ENCODE measurements around the gene SASS6. TPM values are rescaled to one million over a fixed set of nuclear protein-coding genes. Genes with fewer than 3 reads are reported as not detected.
"Not testable (repeated sequence)": the region's sequence is repeated elsewhere in the genome, so short reads cannot be mapped to it uniquely, and the experiment has no call there.

Gene SASS6
- total RNA-seq, 6 experiments from 2014 or later: 0.84 to 2.4 (median 1.2) TPM

- no peaks in the 10 kb centered on the region for H3K36me3 ChIP-seq
- ATAC-seq (no peak), DNase-seq (no peak)
- TF ChIP-seq CTCF (IDR thresholded peaks at IDR 0.05) (no peak), POLR2A (IDR thresholded peaks at IDR 0.05) (no peak)
- intact Hi-C loops (cut with DNase I): no loop called here
- no peak overlapping the region for H3K4me3 ChIP-seq
- WGBS (ENCODE audit: insufficient coverage, low coverage, low lambda C conversion rate, missing lambda C conversion rate): 56% methylated on average over 1 of the region's 1 CpG
- no peak overlapping the region for H3K27ac ChIP-seq
- H3K4me1 ChIP-seq: peaks cover 0 to 11% (median 0%) of the 10 kb centered on the region in 4 donors
- H3K9me3 ChIP-seq: no peaks in the 10 kb centered on the region
- no peaks in the 10 kb centered on the region for H3K27me3 ChIP-seq
Measured at GRCh38 chr1:100051893-100052292, 80.8 kb downstream of the SASS6 start.

GRCh38 chr1:100051401-100051800, 81.3 kb downstream of the SASS6 start:
- no peak for TF ChIP-seq CTCF (IDR thresholded peaks at IDR 0.05)
- no peak for TF ChIP-seq POLR2A (IDR thresholded peaks at IDR 0.05)
- no peaks in the 10 kb centered on the region for H3K36me3 ChIP-seq
- peaks cover 0 to 11% (median 0%) of the 10 kb centered on the region in 4 donors for H3K4me1 ChIP-seq
- ATAC-seq (no peak), DNase-seq (no peak)
- intact Hi-C loops (cut with DNase I): no loop called here
- H3K27me3 ChIP-seq: no peaks in the 10 kb centered on the region
- no peaks in the 10 kb centered on the region for H3K9me3 ChIP-seq
- WGBS (ENCODE audit: insufficient coverage, low coverage, low lambda C conversion rate, missing lambda C conversion rate): 60% methylated on average over 2 of the region's 4 CpGs
- no peak overlapping the region for H3K27ac ChIP-seq
- H3K4me3 ChIP-seq: no peak overlapping the region

- DNase-seq: no peak
- ATAC-seq: no peak
Measured at GRCh38 chr1:100050139-100050538, 82.6 kb downstream of the SASS6 start.

GRCh38 chr1:100047235-100047708, 85.5 kb downstream of the SASS6 start:
- DNase-seq; H3K27ac ChIP-seq; H3K27me3 ChIP-seq; H3K9me3 ChIP-seq; ATAC-seq; H3K36me3 ChIP-seq; H3K4me3 ChIP-seq; intact Hi-C loops (cut with DNase I): not testable (repeated sequence)
- WGBS (ENCODE audit: insufficient coverage, low coverage, low lambda C conversion rate, missing lambda C conversion rate): 86% methylated on average over 9 of the region's 11 CpGs
- H3K4me1 ChIP-seq: peaks cover 0 to 14% (median 0%) of the 10 kb centered on the region in 4 donors

More at GRCh38 chr1:100050139-100050538, 82.6 kb downstream of the SASS6 start:
- TF ChIP-seq CTCF (IDR thresholded peaks at IDR 0.05) (no peak), POLR2A (IDR thresholded peaks at IDR 0.05) (no peak)
- Histone ChIP-seq H3K4me1 (peaks cover 0 to 14% (median 0%) of the 10 kb centered on the region in 4 donors), H3K27me3 (no peaks in the 10 kb centered on the region), H3K4me3 (no peak overlapping the region), H3K36me3 (no peaks in the 10 kb centered on the region), H3K9me3 (no peaks in the 10 kb centered on the region), H3K27ac (no peak overlapping the region)
- intact Hi-C loops (cut with DNase I): no loop called here
- WGBS (ENCODE audit: insufficient coverage, low coverage, low lambda C conversion rate, missing lambda C conversion rate): 65% methylated on average over 3 of the region's 4 CpGs

GRCh38 chr1:100045206-100045605, 87.5 kb downstream of the SASS6 start:
- intact Hi-C loops (cut with DNase I): no loop called here
- H3K27me3 ChIP-seq: no peaks in the 10 kb centered on the region
- no peak for DNase-seq
- H3K4me1 ChIP-seq: peaks cover 0 to 14% (median 1%) of the 10 kb centered on the region in 4 donors
- no peak for TF ChIP-seq CTCF (IDR thresholded peaks at IDR 0.05)
- TF ChIP-seq POLR2A (IDR thresholded peaks at IDR 0.05): no peak
- H3K4me3 ChIP-seq: no peak overlapping the region
- WGBS (ENCODE audit: insufficient coverage, low coverage, low lambda C conversion rate, missing lambda C conversion rate): 35% methylated on average over 5 of the region's 5 CpGs
- H3K9me3 ChIP-seq: no peaks in the 10 kb centered on the region
- peak in 1 of 4 donors; percentile 76 for ATAC-seq
- no peaks in the 10 kb centered on the region for H3K36me3 ChIP-seq
- no peak overlapping the region for H3K27ac ChIP-seq

Data from right lobe of liver (tissue), 6 donors.